GM11168 (cell line): Measurements from ENCODE around the gene PM20D1.
"Not testable (repeated sequence)": the region's sequence is repeated elsewhere in the genome, so short reads cannot be mapped to it uniquely, and the experiment has no call there.

Source experiments
- in situ Hi-C: fragments of 300-500 bp; cut with MboI; formaldehyde crosslinking; loops from one replicate; pipeline ENCODE4 v1.12.0; 2022; ENCODE audit warnings: low sequenced_read_pairs; ENCODE audit not compliant: unreplicated experiment

The PM20D1 gene

DNA sequence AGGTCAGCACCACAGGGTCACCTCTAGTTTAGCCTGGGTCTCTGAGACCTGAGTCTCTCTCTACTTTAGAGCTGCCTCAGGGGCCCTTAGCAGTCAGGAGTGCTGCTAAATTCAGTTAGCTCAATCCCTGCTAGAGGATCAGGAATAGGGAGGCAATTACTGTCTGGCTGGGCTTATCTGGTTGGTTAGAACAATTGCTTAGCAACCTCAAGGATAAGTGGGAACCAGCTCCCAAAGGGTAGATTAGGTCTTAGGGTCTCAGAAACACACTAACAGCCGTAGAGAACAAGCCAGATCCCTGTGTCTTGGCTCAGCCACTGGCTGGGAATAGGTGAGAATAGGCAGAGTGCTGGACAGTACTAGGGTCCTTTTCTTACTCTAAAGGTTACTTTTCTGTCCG is 7.7 kb downstream of the PM20D1 start:
- in situ Hi-C loops, result no loop called here

GRCh38 chr1:205840146-205840923 is 9.6 kb downstream of the PM20D1 start:
- in situ Hi-C loops, result no loop called here

DNA sequence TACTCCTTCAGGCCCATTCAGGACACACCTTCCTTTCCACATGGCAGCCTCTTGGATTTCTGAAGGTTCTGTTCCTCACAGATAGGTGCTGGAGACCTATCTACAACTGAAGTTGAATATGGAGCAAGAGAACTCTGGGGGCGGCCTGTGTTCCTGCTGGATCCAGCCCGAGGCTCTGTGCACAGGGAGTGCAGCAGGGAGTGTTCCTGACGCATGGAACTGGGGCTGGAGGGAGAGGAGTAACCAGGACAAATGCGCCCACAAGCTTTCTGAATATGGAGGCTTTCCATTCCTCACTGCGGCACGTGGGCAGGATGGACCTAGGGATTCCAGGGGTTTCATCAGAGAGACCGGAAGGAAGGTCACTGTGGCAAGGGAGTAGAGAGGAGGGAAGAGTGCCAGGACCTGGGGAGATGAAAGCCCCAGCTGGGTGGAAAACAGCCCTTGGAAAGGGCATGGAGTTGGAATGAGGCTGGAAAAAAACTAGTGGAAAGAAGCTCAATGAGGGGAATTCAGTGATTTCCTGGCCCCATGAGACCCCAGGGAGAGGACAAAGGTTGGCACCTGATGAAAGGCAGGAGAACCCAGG is 12.5 kb downstream of the PM20D1 start:
- in situ Hi-C loops, result no loop called here

DNA sequence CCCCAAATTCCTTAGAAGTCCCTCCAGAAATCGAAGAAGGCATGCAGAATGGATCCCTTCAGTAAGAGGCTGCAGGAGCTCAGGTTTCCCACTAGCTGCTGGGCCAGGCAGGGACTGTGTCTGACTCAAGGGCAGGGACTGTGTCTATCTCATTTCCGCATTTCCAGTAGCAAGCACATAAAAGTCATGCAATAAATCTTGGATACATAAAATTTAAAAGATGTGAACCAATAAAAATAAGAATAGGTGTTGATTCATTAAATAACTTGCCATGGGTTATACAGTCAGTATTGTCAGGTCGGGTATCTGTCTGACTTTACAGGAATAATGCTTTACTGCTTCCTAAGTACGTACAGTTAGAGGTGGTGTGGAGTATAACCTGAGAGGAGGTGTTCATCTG is 15.2 kb downstream of the PM20D1 start:
- in situ Hi-C loops, result no loop called here

- in situ Hi-C loops, result no loop called here
These were observed 17.6 kb downstream of the PM20D1 start for GRCh38 chr1:205832326-205832751.

- in situ Hi-C loops, result no loop called here
These were observed 22.3 kb downstream of the PM20D1 start for GRCh38 chr1:205827623-205828022.

- in situ Hi-C loops, result no loop called here
These were observed 22.9 kb downstream of the PM20D1 start for GRCh38 chr1:205826995-205827394.

GRCh38 chr1:205826016-205826806 is 23.7 kb downstream of the PM20D1 start:
- in situ Hi-C loops, result no loop called here

DNA sequence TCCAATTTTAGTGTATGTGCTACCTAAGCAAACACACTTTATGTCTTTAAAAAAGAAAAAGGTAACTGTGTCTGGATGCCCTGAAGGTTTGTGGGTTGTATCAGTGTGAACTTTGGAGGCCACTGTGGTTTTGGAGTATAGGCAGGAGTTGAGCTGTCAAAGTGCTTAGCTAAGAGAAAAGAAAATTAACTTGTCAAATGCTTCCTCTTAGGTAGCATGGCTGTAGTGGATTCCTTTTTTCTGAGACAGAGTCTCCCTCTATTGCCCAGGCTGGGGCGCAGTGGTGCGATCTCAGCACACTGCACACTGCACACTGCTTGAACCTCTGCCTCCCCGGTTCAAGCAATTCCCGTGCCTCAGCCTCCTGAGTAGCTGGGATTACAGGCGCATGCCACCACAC is 25.8 kb downstream of the PM20D1 start:
- in situ Hi-C loops, result no loop called here

- in situ Hi-C loops, result not testable (repeated sequence)
These were observed 26.7 kb downstream of the PM20D1 start for GRCh38 chr1:205823260-205823659.

DNA sequence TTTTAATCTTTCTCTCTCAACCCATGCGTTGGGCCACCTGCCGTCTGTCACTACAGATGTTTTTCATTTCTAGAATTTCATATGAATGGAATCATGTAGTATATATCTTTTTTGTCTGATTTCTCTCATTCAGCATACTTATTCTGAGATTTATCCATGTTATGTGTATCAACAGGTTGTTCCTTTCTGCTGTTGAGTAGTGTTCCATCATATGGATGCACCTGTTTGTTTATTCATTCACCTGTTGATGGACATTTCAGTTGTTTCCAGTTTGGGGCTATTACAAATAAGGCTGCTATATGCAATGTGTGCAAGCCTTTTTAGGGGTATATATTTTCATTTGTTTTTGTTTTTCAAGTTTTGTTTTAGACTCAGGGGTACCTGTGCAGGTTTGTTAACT is 27.5 kb downstream of the PM20D1 start:
- in situ Hi-C loops, result no loop called here

- in situ Hi-C loops, result no loop called here
These were observed 31.9 kb downstream of the PM20D1 start for GRCh38 chr1:205817988-205818387.

GRCh38 chr1:205817364-205817763 is 32.6 kb downstream of the PM20D1 start:
- in situ Hi-C loops, result no loop called here

GRCh38 chr1:205813755-205814058 is 36.2 kb downstream of the PM20D1 start:
- in situ Hi-C loops, result no loop called here

- in situ Hi-C loops, result no loop called here
These were observed 36.8 kb downstream of the PM20D1 start, which contains the start of gene SLC41A1 for GRCh38 chr1:205812878-205813754. SLC41A1 (minus strand) TSS chr1:205813198; CDS start chr1:205810441, 2,757 bp downstream.

DNA sequence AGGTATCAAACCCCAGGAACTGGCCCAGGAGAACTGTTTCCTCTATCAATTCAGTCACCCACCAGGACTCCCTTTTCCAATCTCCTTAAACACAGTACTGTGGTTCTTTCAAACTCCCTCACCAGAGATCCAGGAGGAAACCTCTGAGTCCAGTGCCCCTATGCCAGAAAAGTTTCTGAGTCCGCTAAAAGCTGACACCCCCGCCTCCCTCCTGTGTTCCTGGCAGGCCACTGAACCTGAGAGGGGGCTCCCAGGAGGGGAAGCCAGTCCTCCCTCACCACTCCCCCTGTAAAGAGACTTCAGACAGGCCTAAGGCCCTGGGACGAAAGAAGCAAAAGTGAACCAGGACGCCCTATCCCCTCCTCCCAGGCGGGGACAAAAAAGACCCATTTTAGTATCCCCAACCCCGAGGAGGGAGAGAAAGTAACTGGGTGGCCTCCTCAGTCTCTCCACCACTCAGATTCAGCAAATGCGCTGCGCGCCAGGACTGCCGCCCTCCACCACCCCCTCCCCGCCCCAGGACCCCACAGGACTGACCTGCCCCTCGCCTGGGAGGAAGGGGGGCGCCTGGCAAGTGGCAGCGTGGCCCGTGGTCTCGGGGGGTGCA is 37.6 kb downstream of the PM20D1 start:
- in situ Hi-C loops, result no loop called here

- in situ Hi-C loops, result no loop called here
These were observed 38.3 kb downstream of the PM20D1 start for GRCh38 chr1:205811660-205812059.

DNA sequence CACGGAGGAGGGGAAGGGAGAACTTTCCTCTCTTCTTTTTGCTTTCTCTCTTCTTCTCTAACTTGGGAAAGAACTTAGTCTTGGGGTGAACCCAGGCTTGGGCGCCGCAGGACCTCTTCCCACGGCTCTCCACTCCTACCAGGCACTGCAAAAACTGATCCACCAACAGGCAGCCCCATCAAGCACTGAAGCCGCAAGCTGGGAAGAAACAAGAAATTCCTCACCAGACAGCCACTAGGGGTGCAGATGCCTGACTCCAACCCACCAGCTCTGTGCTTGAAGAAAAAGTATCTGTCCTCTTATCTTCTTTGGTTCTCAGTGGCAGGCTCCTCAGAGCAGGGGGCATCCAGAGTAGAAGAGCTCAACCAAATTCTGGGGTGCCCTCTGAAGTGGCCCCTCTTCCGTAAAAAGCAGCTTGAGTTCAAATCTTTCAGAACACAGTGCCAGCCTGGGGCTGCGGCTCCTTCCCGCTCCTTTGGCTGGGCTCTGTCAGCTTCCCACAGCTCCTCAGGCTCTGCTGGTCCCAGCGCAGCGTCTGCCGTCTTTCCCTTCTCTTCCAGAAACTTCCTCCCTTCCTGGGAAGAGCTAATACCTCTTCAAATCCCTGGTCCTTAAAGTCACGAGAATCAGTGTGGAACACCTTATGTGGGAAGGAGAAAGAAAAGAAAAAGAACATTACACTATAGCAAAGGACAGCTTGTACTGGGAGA is 39.3 kb downstream of the PM20D1 start:
- in situ Hi-C loops, result no loop called here

DNA sequence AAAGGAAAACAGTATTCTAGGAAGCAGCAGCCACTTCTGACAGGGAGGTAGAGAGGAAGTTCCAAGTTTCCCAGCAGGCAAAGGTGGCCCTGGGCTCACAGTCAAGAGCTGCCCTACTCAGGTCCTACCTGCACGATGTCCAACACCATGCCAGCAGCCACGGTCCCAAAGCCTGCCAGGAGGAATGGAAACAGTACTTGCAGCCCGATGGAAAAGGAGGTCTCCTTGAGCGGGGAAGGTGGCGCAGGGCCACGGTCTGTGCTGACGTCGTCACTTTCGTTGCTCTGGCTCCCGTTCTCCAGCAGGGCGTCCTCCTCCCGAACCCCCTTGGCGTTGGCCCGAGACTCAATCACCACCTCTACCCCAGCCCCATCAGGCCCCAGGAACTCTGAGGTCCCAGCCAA is 40.0 kb downstream of the PM20D1 start:
- in situ Hi-C loops, result no loop called here
